Kidney (tissue), 14 donors: ENCODE measurements around the gene ECM1. TPM values are rescaled to one million over a fixed set of nuclear protein-coding genes. Genes with fewer than 3 reads are reported as not detected.

ENCODE experiments used
- DNase-seq, 5 donors: peaks; one replicate each; pipeline ENCODE4 v3.0.0-alpha.2; 2013 to 2020
- FAIRE-seq: peaks from 2 replicates; lab custom pipeline; 2012; peaks lifted over from hg19 to GRCh38; lab: Jason Lieb, UNC
- H3K27ac ChIP-seq, 2 donors: one replicate each; pipeline ENCODE4 v1.7.0; 2013; ENCODE audit warnings: low read depth in 2 of 2, low read length in 2 of 2, inconsistent platforms in 1 of 2
- H3K27me3 ChIP-seq: one replicate; pipeline ENCODE4 v1.7.1; 2013; ENCODE audit warnings: low read length, inconsistent platforms; ENCODE audit not compliant: control insufficient read depth, insufficient read depth
- H3K36me3 ChIP-seq, 3 donors: one replicate each; pipeline versions ENCODE4 v1.7.0 to v1.7.1; 2013; ENCODE audit warnings: low read length in 3 of 3, control low read depth in 1 of 3, inconsistent platforms in 1 of 3; ENCODE audit not compliant: insufficient read depth in 3 of 3, control insufficient read depth in 2 of 3
- H3K4me1 ChIP-seq, 3 donors: one replicate each; pipeline versions ENCODE4 v1.7.0 to v1.7.1; 2013; ENCODE audit warnings: low read length in 3 of 3, inconsistent platforms in 1 of 3, low read depth in 1 of 3; ENCODE audit not compliant: control insufficient read depth in 2 of 3, insufficient read depth in 2 of 3
- H3K4me3 ChIP-seq, 3 donors: one replicate each; pipeline versions ENCODE4 v1.7.0 to v1.8.1; 2013; ENCODE audit warnings: low read length in 3 of 3, control low read depth in 1 of 3, inconsistent platforms in 1 of 3
- H3K9ac ChIP-seq, 3 donors: one replicate each; pipeline versions ENCODE4 v1.7.0 to v1.7.1; 2013; ENCODE audit warnings: low read length in 3 of 3, control low read depth in 1 of 3, inconsistent platforms in 1 of 3
- H3K9me3 ChIP-seq, 3 donors: one replicate each; pipeline versions ENCODE4 v1.7.0 to v1.7.1; 2013; ENCODE audit warnings: low read length in 3 of 3, control low read depth in 1 of 3, inconsistent platforms in 1 of 3; ENCODE audit not compliant: control insufficient read depth in 2 of 3, insufficient read depth in 1 of 3
- intact Hi-C: fragments of 100-400 bp; cut with DNase I; formaldehyde crosslinking; loops from one replicate; pipeline ENCODE4 v1.11.1; 2022
- polyA plus RNA-seq: library from polyadenylated mRNA; stranded (reverse); fragments of 350-450 nt; fragmentation: Illumina TruSeq; extraction: RNeasy Lipid Tissue Mini Kit (QIAGEN cat#74804); gene quantifications from one replicate; pipeline ENCODE4 v1.2.3, GENCODE V29; 2014; ENCODE audit warnings: low read depth, low replicate concordance; ENCODE audit not compliant: insufficient read depth
- total RNA-seq: library from RNA; stranded (reverse); fragmentation: NEBNext Ultra II Directional; extraction: Animal tissue kit (Norgen Biotek cat#: 25700); gene quantifications from one replicate; pipeline ENCODE4 v1.2.1, GENCODE V29; 2021
- TF ChIP-seq, protein P1 (sequence below): IDR thresholded peaks from 3 replicates; pipeline ENCODE4 v1.5.1; 2012; ENCODE audit warnings: mild to moderate bottlenecking, moderate library complexity, borderline replicate concordance; ENCODE audit not compliant: insufficient read depth; ENCODE audit errors: extremely low read depth
- donor health status: control.
- donor health status: control.
- donor health status: control.
- donor health status: control.
- donor health status: control.
- donor health status: DM: yes; HTN: yes; CAD: no.
- donor health status: Normal renal cell carcinoma (clear cell type).

ECM1 gene
- total and polyA plus RNA-seq, 2 donors from 2014 or later: 9.2 to 36.4 TPM

DNA sequence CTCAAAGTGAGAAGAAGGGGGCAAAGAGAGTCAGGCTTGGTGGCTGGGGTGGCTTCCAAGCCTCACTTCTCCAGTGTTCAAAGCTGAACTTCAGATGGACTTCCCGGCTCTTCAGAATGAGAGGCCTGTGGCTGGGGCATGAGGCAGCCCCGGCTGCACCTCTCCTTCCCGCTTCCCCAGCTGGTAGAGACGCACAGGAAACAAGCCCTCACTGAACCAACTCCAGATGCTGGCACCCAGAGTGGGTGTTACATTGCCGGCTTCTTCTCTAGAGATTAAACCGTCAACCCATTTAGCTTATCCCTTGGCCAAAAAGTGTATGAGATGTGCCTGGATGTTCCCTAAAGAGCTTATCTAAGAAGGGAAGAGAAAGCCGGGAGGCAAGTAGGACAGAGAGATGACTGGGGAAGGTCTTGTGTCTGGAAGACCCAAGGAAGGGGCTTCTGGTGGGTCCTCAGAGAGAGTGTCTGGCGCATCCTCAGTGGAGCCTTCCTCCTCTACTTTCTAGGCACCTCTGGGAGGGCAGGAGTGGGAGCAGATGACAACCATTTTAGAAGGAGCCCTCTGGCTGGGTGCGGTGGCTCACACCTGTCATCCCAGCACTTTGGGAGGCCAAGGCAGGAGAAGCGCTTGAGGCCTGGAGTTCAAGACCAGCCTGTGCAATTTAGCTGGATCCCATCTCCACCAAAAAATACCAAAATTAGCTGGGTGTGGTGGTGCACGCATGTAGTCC, 43.3 kb downstream of the ECM1 start:
- peak overlapping the region in 1 of 3 donors; percentile 12 for H3K9ac ChIP-seq
- TF ChIP-seq, protein P1, sequence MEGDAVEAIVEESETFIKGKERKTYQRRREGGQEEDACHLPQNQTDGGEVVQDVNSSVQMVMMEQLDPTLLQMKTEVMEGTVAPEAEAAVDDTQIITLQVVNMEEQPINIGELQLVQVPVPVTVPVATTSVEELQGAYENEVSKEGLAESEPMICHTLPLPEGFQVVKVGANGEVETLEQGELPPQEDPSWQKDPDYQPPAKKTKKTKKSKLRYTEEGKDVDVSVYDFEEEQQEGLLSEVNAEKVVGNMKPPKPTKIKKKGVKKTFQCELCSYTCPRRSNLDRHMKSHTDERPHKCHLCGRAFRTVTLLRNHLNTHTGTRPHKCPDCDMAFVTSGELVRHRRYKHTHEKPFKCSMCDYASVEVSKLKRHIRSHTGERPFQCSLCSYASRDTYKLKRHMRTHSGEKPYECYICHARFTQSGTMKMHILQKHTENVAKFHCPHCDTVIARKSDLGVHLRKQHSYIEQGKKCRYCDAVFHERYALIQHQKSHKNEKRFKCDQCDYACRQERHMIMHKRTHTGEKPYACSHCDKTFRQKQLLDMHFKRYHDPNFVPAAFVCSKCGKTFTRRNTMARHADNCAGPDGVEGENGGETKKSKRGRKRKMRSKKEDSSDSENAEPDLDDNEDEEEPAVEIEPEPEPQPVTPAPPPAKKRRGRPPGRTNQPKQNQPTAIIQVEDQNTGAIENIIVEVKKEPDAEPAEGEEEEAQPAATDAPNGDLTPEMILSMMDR: no peak
- no peak overlapping the region for H3K4me3 ChIP-seq
- FAIRE-seq (no peak), DNase-seq (no peak)
- H3K9me3 ChIP-seq: no peaks in the 10 kb centered on the region
- peaks cover 4 to 5% (median 4%) of the 10 kb centered on the region in 3 donors for H3K36me3 ChIP-seq
- intact Hi-C loops: no loop called here
- peaks cover 0 to 14% (median 7%) of the 10 kb centered on the region in 3 donors for H3K4me1 ChIP-seq
- peak overlapping the region in 1 of 2 donors; percentile 77 for H3K27ac ChIP-seq
- no peaks in the 10 kb centered on the region for H3K27me3 ChIP-seq

DNA sequence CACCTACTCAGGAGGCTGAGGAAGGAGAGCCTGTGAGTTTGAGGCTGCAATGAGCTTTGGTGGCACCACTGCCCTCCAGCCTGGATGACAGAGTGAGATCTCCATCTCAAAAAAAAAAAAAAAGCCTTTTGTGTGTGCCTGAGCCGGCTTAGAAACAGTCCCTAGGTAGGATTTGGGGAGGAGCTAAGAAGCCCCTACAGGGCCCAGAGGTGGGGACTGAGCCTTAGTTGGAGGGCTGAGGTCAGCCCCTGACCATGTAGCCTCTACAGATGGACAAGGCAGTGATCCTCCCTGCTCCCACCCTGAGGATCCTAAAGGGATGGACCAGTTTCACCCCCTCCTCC, 43.8 kb downstream of the ECM1 start:
- Histone ChIP-seq H3K27ac (peak overlapping the region in 1 of 2 donors; percentile 85), H3K4me1 (peaks cover 0 to 14% (median 7%) of the 10 kb centered on the region in 3 donors), H3K9ac (no peak overlapping the region), H3K9me3 (no peaks in the 10 kb centered on the region), H3K36me3 (peaks cover 4 to 5% (median 4%) of the 10 kb centered on the region in 3 donors), H3K4me3 (no peak overlapping the region), H3K27me3 (no peaks in the 10 kb centered on the region)
- TF ChIP-seq, protein P1: no peak
- intact Hi-C loops: no loop called here
- DNase-seq (no peak), FAIRE-seq (no peak)

DNA sequence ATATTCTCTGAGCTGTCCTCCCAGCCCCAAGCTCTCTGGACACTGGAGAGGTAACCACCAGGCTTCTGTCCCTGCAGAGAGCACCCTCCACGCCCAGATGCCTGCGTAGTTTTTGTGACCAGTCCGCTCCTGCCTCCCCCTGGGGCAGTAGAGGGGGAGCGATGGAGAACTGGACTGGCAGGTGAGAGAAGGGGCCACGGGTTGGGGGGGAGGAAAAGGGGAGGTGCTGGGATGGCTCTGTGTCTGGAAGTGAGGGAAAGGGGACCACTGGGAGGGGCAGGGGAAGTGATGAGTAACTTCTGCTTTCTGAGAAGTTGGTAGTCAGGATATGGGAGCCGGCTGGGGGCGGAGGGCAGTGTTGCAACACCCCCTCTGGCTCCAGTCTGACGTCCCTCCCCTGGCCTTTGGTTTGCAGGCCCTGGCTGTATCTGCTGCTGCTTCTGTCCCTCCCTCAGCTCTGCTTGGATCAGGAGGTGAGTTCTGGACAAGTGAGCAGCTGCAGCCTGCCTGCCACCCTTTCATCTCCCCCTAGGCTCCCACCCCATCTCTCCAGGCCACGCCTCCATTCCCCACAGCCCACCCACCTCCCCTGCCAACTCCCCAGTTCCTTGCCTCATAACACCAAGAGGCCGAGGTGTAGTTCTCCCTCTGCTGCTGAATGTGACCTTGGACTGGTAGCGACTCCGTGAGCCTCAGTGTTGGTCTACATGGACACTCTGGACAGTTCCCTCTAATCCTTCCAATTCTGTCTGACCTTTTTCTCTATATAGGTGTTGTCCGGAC, 44.4 kb downstream of the ECM1 start:
- H3K4me3 ChIP-seq: no peak overlapping the region
- DNase-seq (peak; percentile 73 to 95 (median 82)), FAIRE-seq (no peak)

More for the DNA sequence above, 44.4 kb downstream of the ECM1 start:
- Histone ChIP-seq H3K27ac (peak overlapping the region in 1 of 2 donors; percentile 85), H3K36me3 (peaks cover 4 to 5% (median 4%) of the 10 kb centered on the region in 3 donors), H3K27me3 (no peaks in the 10 kb centered on the region), H3K4me1 (peaks cover 0 to 14% (median 7%) of the 10 kb centered on the region in 3 donors), H3K9ac (no peak overlapping the region), H3K9me3 (no peaks in the 10 kb centered on the region)
- intact Hi-C loops: no loop called here
- TF ChIP-seq, protein P1: no peak
